ENCODE results near the gene FKRP.

GRCh38 chr19:46728693-46729339 is 17.0 kb upstream of the FKRP start:
- TF ChIP-seq NCOA5 (CRISPR knock-in tag; IDR thresholded peaks at IDR 0.05) (no peak), JUN (CRISPR knock-in tag; IDR thresholded peaks at IDR 0.05) (no peak)
